Upper lobe of right lung (tissue), 1 donor: Measurements from ENCODE around the gene NCS1. TPM values are rescaled to one million over a fixed set of nuclear protein-coding genes. Genes with fewer than 3 reads are reported as not detected.

ENCODE experiments used
- ATAC-seq: fragments of 200-7000 bp; cut with Tn5 transposase; one replicate; pipeline ENCODE4 v1.9.1; 2020; ENCODE audit warnings: mild to moderate bottlenecking, moderate library complexity
- DNase-seq: peaks from one replicate; pipeline ENCODE4 v3.0.0-alpha.2; 2020
- H3K27ac ChIP-seq: fragments of 200-600 bp; one replicate; pipeline ENCODE4 v1.8.0; 2022
- H3K27me3 ChIP-seq: fragments of 200-600 bp; one replicate; pipeline ENCODE4 v1.8.0; 2022; ENCODE audit warnings: mild to moderate bottlenecking
- H3K36me3 ChIP-seq: fragments of 200-600 bp; one replicate; pipeline ENCODE4 v1.8.0; 2022
- H3K4me1 ChIP-seq: fragments of 200-600 bp; one replicate; pipeline ENCODE4 v1.8.0; 2022
- H3K4me3 ChIP-seq: fragments of 200-600 bp; one replicate; pipeline ENCODE4 v1.8.0; 2022; ENCODE audit warnings: mild to moderate bottlenecking
- H3K9me3 ChIP-seq: fragments of 200-600 bp; one replicate; pipeline ENCODE4 v1.8.0; 2022
- intact Hi-C: fragments of 100-400 bp; cut with DNase I; formaldehyde crosslinking; loops from one replicate; pipeline ENCODE4 v1.11.0; 2022
- total RNA-seq: library from RNA; stranded (reverse); fragmentation: NEBNext Ultra II Directional; extraction: Animal tissue kit (Norgen Biotek cat#: 25700); gene quantifications from one replicate; pipeline ENCODE4 v1.2.1, GENCODE V29; 2021
- TF ChIP-seq, protein P1 (sequence below): fragments of 200-600 bp; IDR thresholded peaks from one replicate; pipeline ENCODE4 v1.8.0; 2022; ENCODE audit warnings: antibody characterized with exemption
- donor health status: DM: no; HTN: yes; CAD: no; lungs with severe emphysema.

The NCS1 gene
- total RNA-seq, 1 donor from 2014 or later, result 5.7 TPM

DNA sequence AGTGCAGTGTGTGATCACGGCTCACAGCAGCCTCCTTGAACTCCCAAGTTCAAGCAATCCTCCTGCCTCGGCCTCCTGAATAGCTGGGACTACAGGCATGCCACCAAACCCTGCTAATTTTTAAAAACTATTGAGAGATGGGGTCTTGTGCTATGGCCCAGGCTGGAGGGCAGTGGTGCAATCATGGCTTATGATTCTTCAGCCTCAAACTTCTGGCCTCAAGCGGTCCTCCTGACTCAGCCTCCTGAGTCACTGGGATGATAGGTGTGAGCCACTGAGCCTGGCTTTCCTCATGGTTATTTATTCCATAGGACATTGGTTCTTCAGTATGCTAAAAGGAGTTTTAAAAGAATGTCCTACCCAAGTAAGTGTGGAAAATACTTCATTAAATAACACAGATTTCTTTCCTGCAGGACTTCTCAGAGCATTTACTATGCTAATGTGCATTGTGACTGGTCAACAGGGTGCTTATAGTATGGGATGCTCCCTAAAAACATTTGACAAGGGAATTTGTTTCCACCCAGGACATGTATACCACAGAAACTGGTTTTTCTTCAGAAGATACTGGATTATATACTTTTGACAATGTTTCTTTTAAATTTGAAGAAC, 11.2 kb upstream of the NCS1 start:
- DNase-seq, result no peak
- no peaks in the 10 kb centered on the region for H3K9me3 ChIP-seq
- H3K4me3 ChIP-seq, result no peak overlapping the region
- ATAC-seq, result no peak
- no peaks in the 10 kb centered on the region for H3K4me1 ChIP-seq
- no peaks in the 10 kb centered on the region for H3K27me3 ChIP-seq
- intact Hi-C loops, result no loop called here
- H3K27ac ChIP-seq, result no peak overlapping the region
- no peaks in the 10 kb centered on the region for H3K36me3 ChIP-seq
- TF ChIP-seq, protein P1, sequence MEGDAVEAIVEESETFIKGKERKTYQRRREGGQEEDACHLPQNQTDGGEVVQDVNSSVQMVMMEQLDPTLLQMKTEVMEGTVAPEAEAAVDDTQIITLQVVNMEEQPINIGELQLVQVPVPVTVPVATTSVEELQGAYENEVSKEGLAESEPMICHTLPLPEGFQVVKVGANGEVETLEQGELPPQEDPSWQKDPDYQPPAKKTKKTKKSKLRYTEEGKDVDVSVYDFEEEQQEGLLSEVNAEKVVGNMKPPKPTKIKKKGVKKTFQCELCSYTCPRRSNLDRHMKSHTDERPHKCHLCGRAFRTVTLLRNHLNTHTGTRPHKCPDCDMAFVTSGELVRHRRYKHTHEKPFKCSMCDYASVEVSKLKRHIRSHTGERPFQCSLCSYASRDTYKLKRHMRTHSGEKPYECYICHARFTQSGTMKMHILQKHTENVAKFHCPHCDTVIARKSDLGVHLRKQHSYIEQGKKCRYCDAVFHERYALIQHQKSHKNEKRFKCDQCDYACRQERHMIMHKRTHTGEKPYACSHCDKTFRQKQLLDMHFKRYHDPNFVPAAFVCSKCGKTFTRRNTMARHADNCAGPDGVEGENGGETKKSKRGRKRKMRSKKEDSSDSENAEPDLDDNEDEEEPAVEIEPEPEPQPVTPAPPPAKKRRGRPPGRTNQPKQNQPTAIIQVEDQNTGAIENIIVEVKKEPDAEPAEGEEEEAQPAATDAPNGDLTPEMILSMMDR, result no peak

DNA sequence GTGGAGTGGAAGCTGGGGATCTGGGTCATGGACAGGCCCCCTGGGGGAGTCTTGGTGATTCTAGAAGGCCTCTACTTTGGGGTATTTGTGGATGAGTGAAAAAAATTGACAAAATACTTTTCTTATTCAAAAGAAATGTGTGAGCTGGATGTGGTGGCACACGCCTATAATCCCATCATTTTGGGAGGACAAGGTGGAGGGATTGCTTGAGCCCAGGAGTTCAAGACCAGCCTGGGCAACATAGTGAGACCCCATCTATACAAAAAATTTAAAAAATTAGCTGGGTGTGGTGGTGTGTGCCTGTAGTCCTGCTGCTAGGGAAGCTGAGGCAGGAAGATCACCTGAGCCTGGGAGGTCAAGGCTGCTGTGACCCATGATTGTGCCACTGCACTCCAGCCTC, 6.6 kb upstream of the NCS1 start:
- no peaks in the 10 kb centered on the region for H3K36me3 ChIP-seq
- no peak for ATAC-seq
- H3K27ac ChIP-seq, result no peak overlapping the region
- no peak overlapping the region for H3K4me3 ChIP-seq
- no peaks in the 10 kb centered on the region for H3K9me3 ChIP-seq
- DNase-seq, result no peak
- intact Hi-C loops, result no loop called here
- no peaks in the 10 kb centered on the region for H3K27me3 ChIP-seq
- TF ChIP-seq, protein P1, result no peak
- H3K4me1 ChIP-seq, result no peaks in the 10 kb centered on the region

DNA sequence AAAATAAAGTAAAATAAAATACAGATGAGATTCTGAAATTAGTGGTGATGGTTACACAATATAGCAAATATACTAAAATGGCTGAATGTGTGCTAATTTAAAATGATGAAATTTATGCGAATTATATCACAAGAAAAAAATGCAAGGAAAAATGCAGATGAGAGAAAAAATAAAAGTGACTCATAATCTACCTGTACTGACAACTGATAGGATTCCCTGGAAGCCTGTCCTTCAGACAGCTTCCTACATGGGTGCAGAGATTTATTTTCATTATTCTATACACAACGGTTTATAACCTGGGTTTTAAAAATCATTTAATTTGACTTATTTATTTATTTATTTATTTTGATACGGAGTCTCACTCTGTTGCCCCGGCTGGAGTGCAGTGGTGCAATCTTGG, 5.8 kb upstream of the NCS1 start:
- ATAC-seq, result no peak
- no peak for DNase-seq
- TF ChIP-seq, protein P1, result no peak
- no peaks in the 10 kb centered on the region for H3K27me3 ChIP-seq
- intact Hi-C loops, result no loop called here
- H3K9me3 ChIP-seq, result no peaks in the 10 kb centered on the region
- no peak overlapping the region for H3K27ac ChIP-seq
- no peaks in the 10 kb centered on the region for H3K36me3 ChIP-seq
- no peak overlapping the region for H3K4me3 ChIP-seq
- no peaks in the 10 kb centered on the region for H3K4me1 ChIP-seq

DNA sequence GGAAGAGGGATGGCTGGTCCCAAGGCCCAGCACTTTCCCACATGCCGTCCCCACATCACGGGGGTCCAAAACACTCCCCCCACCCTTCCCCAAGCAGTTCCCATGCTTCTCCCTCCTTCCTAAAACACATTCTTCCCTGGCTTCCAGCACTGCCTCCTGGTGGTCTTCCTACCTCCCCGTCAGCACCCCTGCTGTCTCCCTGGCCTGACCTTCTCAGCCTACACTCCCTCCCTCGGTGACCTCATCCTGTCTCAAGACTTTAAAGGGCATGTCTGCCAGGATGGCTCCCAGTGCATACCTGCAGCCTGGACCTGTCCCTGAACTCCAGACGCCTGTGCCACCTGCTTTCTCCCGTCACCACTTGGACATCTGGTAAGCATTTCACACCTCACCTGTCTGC, 4.3 kb upstream of the NCS1 start:
- intact Hi-C loops, result no loop called here
- DNase-seq, result no peak

DNA sequence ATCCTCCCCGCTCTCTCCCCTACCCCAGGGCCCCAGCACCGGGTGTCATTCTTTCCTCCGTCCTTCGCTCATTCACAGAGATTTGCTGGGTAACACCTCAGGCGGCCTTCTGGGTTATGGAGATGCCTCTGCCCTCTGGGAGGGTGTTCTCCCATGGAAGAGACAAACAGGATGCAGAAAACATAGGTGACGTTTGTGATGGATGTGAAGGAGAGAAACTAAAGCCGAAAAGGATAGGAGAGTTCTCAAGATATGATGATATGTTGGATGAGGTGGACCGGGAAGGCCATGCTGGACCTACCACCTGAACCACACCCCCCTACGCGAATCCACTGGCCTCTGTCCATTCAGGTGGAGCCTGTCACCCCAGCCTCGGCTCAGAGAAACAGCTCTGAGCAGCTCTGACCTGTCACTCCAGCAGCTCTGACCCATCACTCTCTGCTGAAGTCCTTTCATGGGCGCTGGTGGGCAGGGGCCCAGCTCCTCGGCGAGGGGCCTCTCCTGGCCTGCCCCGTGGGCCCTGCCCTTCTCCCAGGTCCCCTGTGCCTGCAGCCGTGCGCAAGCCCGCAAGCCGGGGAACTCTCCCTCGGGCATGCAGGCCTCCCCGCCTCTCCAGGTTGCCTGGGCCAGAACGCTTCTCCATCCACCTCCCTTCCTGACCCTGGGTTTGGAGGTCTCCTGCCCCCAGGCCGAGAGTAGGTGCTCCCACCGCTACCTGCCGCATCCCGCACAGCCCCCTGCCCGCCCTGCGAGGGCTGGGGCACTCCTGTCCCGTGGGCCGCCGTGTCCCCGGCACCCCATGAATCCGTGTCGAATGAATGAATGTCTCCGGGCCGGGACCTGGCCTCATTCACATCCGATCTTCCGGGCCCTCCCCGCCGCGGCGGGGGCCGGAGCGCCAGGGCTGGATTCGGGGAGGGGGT, 717 bp upstream of the NCS1 start:
- ATAC-seq (no peak), DNase-seq (no peak)
- intact Hi-C loops, result no loop called here
- no peaks in the 10 kb centered on the region for H3K27me3 ChIP-seq
- peaks cover 7% of the 10 kb centered on the region for H3K4me1 ChIP-seq
- TF ChIP-seq, protein P1, result no peak
- H3K9me3 ChIP-seq, result no peaks in the 10 kb centered on the region
- no peak overlapping the region for H3K27ac ChIP-seq
- no peaks in the 10 kb centered on the region for H3K36me3 ChIP-seq
- H3K4me3 ChIP-seq, result peak overlapping the region; percentile 39

More for the DNA sequence above, 4.3 kb upstream of the NCS1 start:
- no peak for ATAC-seq
- Histone ChIP-seq H3K27ac (no peak overlapping the region), H3K4me1 (peaks cover under 1% of the 10 kb centered on the region), H3K9me3 (no peaks in the 10 kb centered on the region), H3K36me3 (no peaks in the 10 kb centered on the region), H3K27me3 (no peaks in the 10 kb centered on the region), H3K4me3 (no peak overlapping the region)
- TF ChIP-seq, protein P1, result no peak
